ENCODE data around the gene NDUFA11.
"Not testable (repeated sequence)": the region's sequence is repeated elsewhere in the genome, so short reads cannot be mapped to it uniquely, and the experiment has no call there.

Gene NDUFA11

GRCh38 chr19:5851302-5851701, 52.3 kb downstream of the NDUFA11 start, which contains the start of gene FUT3:
Gene FUT3, minus strand, starts transcription at chr19:5851449.
- DNase-seq = no peak

- no peak for DNase-seq
These were observed 52.8 kb downstream of the NDUFA11 start for GRCh38 chr19:5850743-5851293.

GRCh38 chr19:5850189-5850588, 53.4 kb downstream of the NDUFA11 start:
- DNase-seq = no peak

- not testable (repeated sequence) for DNase-seq
These were observed 55.0 kb downstream of the NDUFA11 start for GRCh38 chr19:5848621-5849020.

GRCh38 chr19:5847846-5848245, 55.7 kb downstream of the NDUFA11 start:
- not testable (repeated sequence) for DNase-seq
